RKO (cell line): Measurements from ENCODE around the gene LIX1L.
A peak's percentile ranks its signal among the peaks of the same experiment; 100 is the strongest.

Source experiments
- DNase-seq: peaks from one replicate; pipeline ENCODE4 v3.0.0-alpha.2; 2016; ENCODE audit warnings: low spot score

The LIX1L gene

GRCh38 chr1:145957443-145958319 lies at the start of gene LIX1L:
Gene LIX1L, minus strand, starts transcription at chr1:145958017. Its CDS starts 90 bp downstream, at chr1:145957927.
- peak; percentile 98 for DNase-seq

GRCh38 chr1:146001709-146002108 lies 43.9 kb upstream of the LIX1L start:
- DNase-seq: no peak

- no peak for DNase-seq
Measured at GRCh38 chr1:145999321-146000024, 41.7 kb upstream of the LIX1L start.

- no peak for DNase-seq
Measured at GRCh38 chr1:145997718-145998023, 39.9 kb upstream of the LIX1L start.

GRCh38 chr1:145997016-145997717 lies 39.4 kb upstream of the LIX1L start:
- DNase-seq: peak; percentile 35

GRCh38 chr1:145996433-145997015 lies 38.7 kb upstream of the LIX1L start, which contains the start of gene TXNIP:
Gene TXNIP, minus strand, starts transcription at chr1:145996579. Its CDS starts 313 bp downstream, at chr1:145996266.
- DNase-seq: peak; percentile 98

GRCh38 chr1:145995964-145996432 lies 38.2 kb upstream of the LIX1L start:
- DNase-seq: no peak

- no peak for DNase-seq
Measured at GRCh38 chr1:145995148-145995881, 37.5 kb upstream of the LIX1L start.

GRCh38 chr1:145994391-145995120 lies 36.7 kb upstream of the LIX1L start:
- DNase-seq: no peak

GRCh38 chr1:145993618-145994390 lies 36.0 kb upstream of the LIX1L start:
- DNase-seq: no peak

- DNase-seq: no peak
Measured at GRCh38 chr1:145992958-145993617, 35.3 kb upstream of the LIX1L start.

- no peak for DNase-seq
Measured at GRCh38 chr1:145992502-145992936, 34.7 kb upstream of the LIX1L start.

GRCh38 chr1:145991735-145992412 lies 34.1 kb upstream of the LIX1L start:
- no peak for DNase-seq

GRCh38 chr1:145990249-145990855 lies 32.5 kb upstream of the LIX1L start:
- no peak for DNase-seq

- no peak for DNase-seq
Measured at GRCh38 chr1:145988773-145989172, 31.0 kb upstream of the LIX1L start.

GRCh38 chr1:145987926-145988325 lies 30.1 kb upstream of the LIX1L start:
- DNase-seq: no peak

GRCh38 chr1:145986551-145986950 lies 28.7 kb upstream of the LIX1L start:
- DNase-seq: no peak
